ENCODE data around the gene LCMT2. TPM values are rescaled to one million over a fixed set of nuclear protein-coding genes. Genes with fewer than 3 reads are reported as not detected.

LCMT2 gene
- 4.2 and 6.8 TPM in 2 replicates for total RNA-seq

GRCh38 chr15:43329960-43330779, at the start of gene LCMT2:
LCMT2 (minus strand) TSS chr15:43330573; CDS start chr15:43330489, 84 bp downstream.

GRCh38 chr15:43370975-43371974, 40.9 kb upstream of the LCMT2 start, which contains the start of the genes TUBGCP4 and ZSCAN29:
TUBGCP4 (plus strand) TSS chr15:43371101; CDS start chr15:43371355, 254 bp downstream.
ZSCAN29 (minus strand) TSS chr15:43371043; CDS start chr15:43369913, 1,130 bp downstream.

GRCh38 chr15:43302205-43302817, 28.1 kb downstream of the LCMT2 start, which contains the start of gene TGM7:
TGM7 (minus strand) TSS chr15:43302255.

Other genes with a start within 250 kb of the LCMT2 start
- 25.4 and 64.3 TPM in 2 replicates for gene UBR1, start 224.5 kb downstream of the LCMT2 start, total RNA-seq
- 10.9 and 12.0 TPM in 2 replicates for gene TMEM62, start 197.0 kb downstream of the LCMT2 start, total RNA-seq
- 42.0 and 53.8 TPM in 2 replicates for gene CCNDBP1, start 145.2 kb downstream of the LCMT2 start, total RNA-seq
- gene EPB42, start 109.6 kb downstream of the LCMT2 start, total RNA-seq, result not detected in 2 replicates
- gene TGM5, start 63.6 kb downstream of the LCMT2 start, total RNA-seq, result not detected in 2 replicates
- gene TGM7, start 28.3 kb downstream of the LCMT2 start, total RNA-seq, result not detected in 2 replicates
- gene ZSCAN29, start 40.5 kb upstream of the LCMT2 start, total RNA-seq, result 14.8 and 15.8 TPM in 2 replicates
- 9.8 and 12.1 TPM in 2 replicates for gene TUBGCP4, start 40.5 kb upstream of the LCMT2 start, total RNA-seq
- 56.0 and 66.3 TPM in 2 replicates for gene TP53BP1, start 162.6 kb upstream of the LCMT2 start, total RNA-seq
- gene MAP1A, start 187.0 kb upstream of the LCMT2 start, total RNA-seq, result 0.63 and 0.94 TPM in 2 replicates

Measured in endothelial cell of coronary artery (primary cell).